ENCODE data around the gene FHAD1. TPM values are rescaled to one million over a fixed set of nuclear protein-coding genes. Genes with fewer than 3 reads are reported as not detected.

FHAD1 gene
- total RNA-seq, 2 experiments from 2014 or later: not detected

DNA sequence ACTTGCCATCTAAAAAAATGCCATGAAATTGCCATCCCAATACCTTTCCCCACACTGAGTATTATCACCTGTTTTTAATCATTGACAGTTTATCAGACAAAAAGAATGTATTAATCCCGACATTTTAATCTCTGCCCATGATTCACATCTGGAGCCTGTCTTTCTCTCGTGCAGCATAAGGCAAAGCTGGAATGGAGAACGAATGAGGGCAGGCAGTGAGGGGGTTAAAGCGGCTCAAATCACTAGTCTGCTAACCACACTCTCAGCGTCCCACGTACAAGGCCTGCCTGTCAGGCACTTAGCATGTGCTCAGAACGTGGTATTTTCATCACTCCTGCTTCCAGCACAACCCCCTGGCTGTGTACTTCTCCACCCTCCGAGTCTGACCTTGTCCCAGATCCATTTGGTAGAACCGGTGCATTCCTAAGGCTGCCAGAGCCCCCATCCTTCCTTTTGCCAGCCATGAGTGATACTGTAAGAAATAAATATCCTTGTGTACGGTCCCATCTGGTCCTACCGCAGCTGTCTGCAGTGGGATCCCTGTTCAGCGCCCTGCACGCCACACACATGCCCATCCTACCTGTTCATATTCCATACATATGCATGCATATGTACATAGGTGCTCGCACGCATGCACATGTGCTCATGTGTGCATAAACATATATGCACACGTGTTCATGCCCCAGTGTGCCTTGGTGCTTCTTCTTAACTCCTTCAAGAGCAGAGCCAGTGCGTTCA is 34.6 kb upstream of the FHAD1 start:
- Histone ChIP-seq H3K27ac (ENCODE audit: low read depth in 1 of 2, low read length in 2 of 2) (no peak overlapping the region), H3K4me1 (ENCODE audit: insufficient read depth, low read length) (no peaks in the 10 kb centered on the region), H3K27me3 (ENCODE audit: control insufficient read depth in 1 of 2, insufficient read depth in 2 of 2, low read length in 2 of 2) (peaks cover 0 to 4% of the 10 kb centered on the region in 2 experiments), H3K9me3 (ENCODE audit: control insufficient read depth in 1 of 2, insufficient read depth in 1 of 2, low read length in 2 of 2) (no peaks in the 10 kb centered on the region), H3K36me3 (ENCODE audit: insufficient read depth, low read length) (no peaks in the 10 kb centered on the region), H3K4me3 (ENCODE audit: low read length) (no peak overlapping the region)
- Mint-ChIP-seq H3K27me3 (peaks cover 28% of the 10 kb centered on the region), H3K36me3 (ENCODE audit: low read depth) (no peaks in the 10 kb centered on the region), H3K27ac (no peak overlapping the region), H3K9me3 (no peaks in the 10 kb centered on the region), H3K4me1 (ENCODE audit: low read depth) (no peaks in the 10 kb centered on the region), H3K4me3 (no peak overlapping the region)
- DNase-seq (no peak), ATAC-seq (ENCODE audit: poor library complexity) (no peak)
- POLR2A ChIA-PET: no interaction called here
- CTCF ChIA-PET: no interaction called here
- TF ChIP-seq, protein P1, sequence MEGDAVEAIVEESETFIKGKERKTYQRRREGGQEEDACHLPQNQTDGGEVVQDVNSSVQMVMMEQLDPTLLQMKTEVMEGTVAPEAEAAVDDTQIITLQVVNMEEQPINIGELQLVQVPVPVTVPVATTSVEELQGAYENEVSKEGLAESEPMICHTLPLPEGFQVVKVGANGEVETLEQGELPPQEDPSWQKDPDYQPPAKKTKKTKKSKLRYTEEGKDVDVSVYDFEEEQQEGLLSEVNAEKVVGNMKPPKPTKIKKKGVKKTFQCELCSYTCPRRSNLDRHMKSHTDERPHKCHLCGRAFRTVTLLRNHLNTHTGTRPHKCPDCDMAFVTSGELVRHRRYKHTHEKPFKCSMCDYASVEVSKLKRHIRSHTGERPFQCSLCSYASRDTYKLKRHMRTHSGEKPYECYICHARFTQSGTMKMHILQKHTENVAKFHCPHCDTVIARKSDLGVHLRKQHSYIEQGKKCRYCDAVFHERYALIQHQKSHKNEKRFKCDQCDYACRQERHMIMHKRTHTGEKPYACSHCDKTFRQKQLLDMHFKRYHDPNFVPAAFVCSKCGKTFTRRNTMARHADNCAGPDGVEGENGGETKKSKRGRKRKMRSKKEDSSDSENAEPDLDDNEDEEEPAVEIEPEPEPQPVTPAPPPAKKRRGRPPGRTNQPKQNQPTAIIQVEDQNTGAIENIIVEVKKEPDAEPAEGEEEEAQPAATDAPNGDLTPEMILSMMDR (IDR thresholded peaks at IDR 0.05): no peak
- intact Hi-C loops (cut with DNase I, micrococcal nuclease): no loop called here

DNA sequence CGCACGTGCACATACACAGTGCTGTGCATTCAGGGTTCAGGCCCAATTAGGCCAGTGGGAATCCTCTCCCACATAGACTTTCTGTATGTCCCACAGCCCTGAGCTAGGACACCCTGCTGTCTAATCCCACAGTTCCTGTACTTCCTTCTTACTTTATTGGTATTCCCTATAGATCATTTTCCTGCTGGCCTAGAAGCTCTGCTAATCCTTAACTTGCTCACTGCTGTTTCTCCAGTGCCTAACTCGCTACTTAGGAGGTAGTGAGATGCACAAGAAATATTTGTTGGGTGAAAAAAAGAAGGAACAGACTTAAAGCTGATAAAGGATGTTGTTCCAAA is 34.1 kb upstream of the FHAD1 start:
- intact Hi-C loops (cut with DNase I, micrococcal nuclease): no loop called here
- no peak for ATAC-seq (ENCODE audit: poor library complexity)
- POLR2A ChIA-PET: no interaction called here

DNA sequence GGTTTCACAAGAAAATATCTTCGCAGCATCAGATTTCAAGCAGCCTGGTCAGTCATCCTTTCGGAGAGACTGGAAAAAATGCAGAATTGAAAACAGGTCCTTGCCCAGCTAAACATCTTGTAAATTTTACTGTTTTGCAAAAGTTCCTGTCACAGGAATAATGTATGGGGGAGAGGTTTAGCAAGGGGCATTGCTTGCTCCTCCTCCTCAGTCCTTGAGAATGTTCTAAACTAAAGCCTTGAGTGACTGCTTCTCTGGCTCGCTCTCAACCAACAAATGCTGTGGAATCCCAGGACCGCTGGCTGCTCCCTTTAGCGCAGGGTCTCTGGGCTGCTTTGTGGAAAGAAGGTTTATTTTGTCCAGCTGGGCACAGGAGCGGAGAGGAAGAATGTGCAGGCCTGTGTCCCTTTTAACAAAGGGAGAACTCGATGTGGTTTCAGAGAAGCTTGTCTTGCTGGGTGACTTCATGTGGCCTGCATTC is 33.6 kb upstream of the FHAD1 start:
- ATAC-seq (ENCODE audit: poor library complexity) (no peak), DNase-seq (no peak)
- no peak overlapping the region for H3K4me3 Mint-ChIP-seq
- H3K4me1 ChIP-seq (ENCODE audit: insufficient read depth, low read length): no peaks in the 10 kb centered on the region
- no peaks in the 10 kb centered on the region for H3K36me3 ChIP-seq (ENCODE audit: insufficient read depth, low read length)
- H3K9me3 Mint-ChIP-seq: no peaks in the 10 kb centered on the region
- ChIA-PET CTCF (no interaction called here), POLR2A (no interaction called here)
- intact Hi-C loops (cut with DNase I, micrococcal nuclease): no loop called here
- no peaks in the 10 kb centered on the region for H3K9me3 ChIP-seq (ENCODE audit: control insufficient read depth in 1 of 2, insufficient read depth in 1 of 2, low read length in 2 of 2)
- H3K4me3 ChIP-seq (ENCODE audit: low read length): no peak overlapping the region
- H3K4me1 Mint-ChIP-seq (ENCODE audit: low read depth): no peaks in the 10 kb centered on the region
- H3K27ac Mint-ChIP-seq: no peak overlapping the region
- H3K27ac ChIP-seq (ENCODE audit: low read depth in 1 of 2, low read length in 2 of 2): no peak overlapping the region
- TF ChIP-seq, protein P1 (IDR thresholded peaks at IDR 0.05): no peak
- H3K27me3 ChIP-seq (ENCODE audit: control insufficient read depth in 1 of 2, insufficient read depth in 2 of 2, low read length in 2 of 2): peaks cover 0 to 4% of the 10 kb centered on the region in 2 experiments
- H3K36me3 Mint-ChIP-seq (ENCODE audit: low read depth): no peaks in the 10 kb centered on the region
- peaks cover 26% of the 10 kb centered on the region for H3K27me3 Mint-ChIP-seq

More for the DNA sequence above, 34.1 kb upstream of the FHAD1 start:
- H3K27ac ChIP-seq (ENCODE audit: low read depth in 1 of 2, low read length in 2 of 2): no peak overlapping the region
- Mint-ChIP-seq H3K27me3 (peaks cover 28% of the 10 kb centered on the region), H3K36me3 (ENCODE audit: low read depth) (no peaks in the 10 kb centered on the region), H3K4me3 (no peak overlapping the region), H3K4me1 (ENCODE audit: low read depth) (no peaks in the 10 kb centered on the region), H3K9me3 (no peaks in the 10 kb centered on the region), H3K27ac (no peak overlapping the region)
- DNase-seq: no peak
- TF ChIP-seq, protein P1 (IDR thresholded peaks at IDR 0.05): no peak
- H3K27me3 ChIP-seq (ENCODE audit: control insufficient read depth in 1 of 2, insufficient read depth in 2 of 2, low read length in 2 of 2): peaks cover 0 to 4% of the 10 kb centered on the region in 2 experiments
- no peaks in the 10 kb centered on the region for H3K4me1 ChIP-seq (ENCODE audit: insufficient read depth, low read length)
- no peaks in the 10 kb centered on the region for H3K36me3 ChIP-seq (ENCODE audit: insufficient read depth, low read length)
- CTCF ChIA-PET: no interaction called here
- no peak overlapping the region for H3K4me3 ChIP-seq (ENCODE audit: low read length)
- no peaks in the 10 kb centered on the region for H3K9me3 ChIP-seq (ENCODE audit: control insufficient read depth in 1 of 2, insufficient read depth in 1 of 2, low read length in 2 of 2)

All from CD4-positive, alpha-beta T cell (primary cell).